Tongue (tissue), 1 donor: Measurements from ENCODE around the gene GZMM. TPM values are rescaled to one million over a fixed set of nuclear protein-coding genes. Genes with fewer than 3 reads are reported as not detected.

Source experiments
- total RNA-seq: library from RNA; depleted of rRNA; stranded (reverse); fragments of >200 nt; gene quantifications from one replicate; pipeline ENCODE4 v1.2.3, GENCODE V29; 2014

GZMM gene
- total RNA-seq, 1 donor from 2014 or later = not detected

Other genes with a start within 250 kb of the GZMM start
- gene MIER2, start 199.3 kb upstream of the GZMM start, total RNA-seq = 9.2 TPM
- gene C2CD4C, start 134.9 kb upstream of the GZMM start, total RNA-seq = 1.6 TPM
- gene SHC2, start 83.0 kb upstream of the GZMM start, total RNA-seq = 18.3 TPM
- 1.1 TPM for gene MADCAM1, start 47.6 kb upstream of the GZMM start, total RNA-seq
- 34.5 TPM for gene TPGS1, start 36.6 kb upstream of the GZMM start, total RNA-seq
- gene CDC34, start 12.3 kb upstream of the GZMM start, total RNA-seq = 64.1 TPM
- 236 TPM for gene BSG, start 28.5 kb downstream of the GZMM start, total RNA-seq
- 0.41 TPM for gene HCN2, start 45.8 kb downstream of the GZMM start, total RNA-seq
- 25.1 TPM for gene POLRMT, start 89.5 kb downstream of the GZMM start, total RNA-seq
- not detected for gene FGF22, start 95.8 kb downstream of the GZMM start, total RNA-seq
- gene RNF126, start 119.2 kb downstream of the GZMM start, total RNA-seq = 30.9 TPM
- gene FSTL3, start 132.3 kb downstream of the GZMM start, total RNA-seq = 47.8 TPM
- 0.82 TPM for gene PRSS57, start 151.4 kb downstream of the GZMM start, total RNA-seq
- gene PALM, start 164.9 kb downstream of the GZMM start, total RNA-seq = 52.9 TPM
- gene MISP, start 207.1 kb downstream of the GZMM start, total RNA-seq = 2.9 TPM